NCI-H2227 (cell line): ENCODE measurements around the gene VTA1.
"Not testable (repeated sequence)": the region's sequence is repeated elsewhere in the genome, so short reads cannot be mapped to it uniquely, and the experiment has no call there.

ENCODE experiments used
- DNase-seq: peaks from one replicate; lab custom pipeline; 2025; ENCODE audit not compliant: unreplicated experiment; lab: John Stamatoyannopoulos, UW

VTA1 gene

DNA sequence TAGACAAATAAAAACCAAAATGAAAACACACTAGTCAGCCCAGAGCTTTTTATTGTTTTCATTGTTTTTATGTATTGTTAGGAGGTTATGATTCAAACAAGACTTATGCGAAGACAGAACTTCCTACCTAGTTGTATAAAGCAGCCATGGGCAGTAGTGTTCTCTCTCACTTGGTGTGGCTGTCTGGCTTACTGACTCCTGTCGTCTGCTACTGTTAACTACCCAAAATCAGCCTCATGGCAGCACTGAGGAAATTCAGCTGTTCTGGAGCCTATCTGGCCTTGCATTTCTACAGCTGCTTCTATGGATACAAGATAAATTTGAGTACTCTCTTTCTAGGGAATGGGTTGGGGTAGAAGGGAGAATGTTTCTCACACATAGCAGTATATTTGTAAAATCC is 20.4 kb downstream of the VTA1 start:
- DNase-seq = no peak

DNA sequence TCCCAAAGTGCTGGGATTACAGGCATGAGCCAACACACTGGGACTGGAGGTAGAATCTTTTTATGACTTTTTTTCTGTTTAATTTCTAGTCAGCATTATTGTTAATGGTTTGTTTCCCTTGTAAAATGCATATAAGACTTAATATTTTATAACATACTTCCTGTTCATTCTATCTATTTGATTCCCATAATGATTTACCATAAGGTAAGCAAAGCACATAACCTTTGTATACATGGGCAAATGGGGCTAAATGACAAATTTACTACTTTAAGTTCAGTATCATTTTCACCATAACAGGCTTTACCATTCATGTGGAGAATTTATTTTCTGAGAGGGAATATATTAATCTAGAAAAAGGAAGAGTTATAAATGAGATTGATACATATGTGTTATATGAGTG is 24.3 kb downstream of the VTA1 start:
- no peak for DNase-seq

DNA sequence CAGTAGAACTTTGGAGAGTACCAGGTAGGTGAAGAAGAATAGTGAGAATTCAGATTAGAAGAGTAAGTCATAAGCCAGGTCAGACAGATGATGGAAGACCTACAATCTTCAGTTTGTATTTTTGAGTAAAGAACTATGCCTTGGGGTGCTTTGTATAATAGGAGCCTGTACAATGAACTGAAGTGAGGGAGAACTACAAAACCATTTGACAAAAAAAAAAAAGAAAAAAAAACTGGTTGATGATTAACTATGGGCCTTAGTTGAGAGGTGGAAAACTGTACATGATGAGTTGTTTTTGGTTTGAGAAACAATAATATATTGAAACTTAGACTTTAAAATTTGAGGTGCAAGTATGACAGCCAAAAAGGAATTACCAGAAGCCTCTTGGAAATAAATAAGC is 25.7 kb downstream of the VTA1 start:
- no peak for DNase-seq

DNA sequence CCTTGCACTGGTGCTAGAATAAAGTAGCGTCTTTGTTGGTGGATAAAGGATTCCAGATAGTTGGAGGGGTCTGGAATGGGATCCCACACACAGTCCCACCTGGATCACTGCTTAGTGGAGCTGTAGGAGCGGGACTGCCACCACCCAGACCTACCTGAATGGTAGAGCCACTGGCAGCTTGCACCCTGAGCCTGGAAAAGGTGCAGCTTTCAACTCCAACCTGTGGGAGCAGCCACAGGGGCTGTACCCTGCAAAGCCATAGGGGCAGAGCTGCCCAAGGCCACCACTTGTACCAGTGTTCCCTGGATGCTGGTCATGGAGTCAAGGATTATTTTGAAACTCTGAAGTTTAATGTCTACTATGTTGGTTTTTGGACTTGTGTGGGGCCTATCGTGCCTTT is 26.9 kb downstream of the VTA1 start:
- no peak for DNase-seq

DNA sequence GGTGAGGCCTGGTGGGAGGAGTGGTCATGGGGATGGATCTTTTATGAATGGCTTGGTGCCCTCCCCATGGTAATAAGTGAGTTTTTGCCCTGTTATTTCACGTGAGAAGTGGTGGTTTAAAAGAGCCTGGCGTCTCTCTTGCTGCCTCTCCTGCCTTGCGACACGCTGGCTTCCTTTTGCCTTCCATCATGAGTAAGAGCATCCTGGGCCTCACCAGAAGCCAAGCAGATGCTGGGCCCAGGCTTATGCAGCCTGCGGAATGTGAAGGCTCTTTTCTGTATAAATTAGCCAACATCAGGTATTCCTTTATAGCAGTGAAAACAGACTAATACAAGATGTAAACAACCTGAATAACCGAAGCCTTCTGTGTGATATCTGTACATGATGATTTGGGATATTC is 27.6 kb downstream of the VTA1 start:
- DNase-seq = no peak

DNA sequence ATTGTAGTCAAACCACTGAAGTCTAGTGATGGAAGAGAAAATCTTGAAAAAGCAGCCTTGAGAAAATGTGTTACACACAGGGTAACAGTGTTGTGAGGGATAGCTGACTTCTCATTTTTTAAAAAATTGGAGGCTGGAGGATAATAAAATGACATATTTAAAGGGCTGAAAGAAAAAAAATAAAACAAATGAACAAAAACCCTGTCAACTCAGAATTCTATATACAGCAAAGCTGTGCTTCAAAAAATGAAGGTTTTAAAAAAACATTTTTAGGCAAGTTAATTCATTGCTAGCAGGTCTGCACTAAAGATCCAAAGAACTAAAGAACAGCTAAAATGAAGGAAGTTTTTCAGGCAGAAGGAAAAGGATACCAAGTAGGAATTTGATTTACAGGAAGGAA is 31.1 kb downstream of the VTA1 start:
- DNase-seq = no peak

DNA sequence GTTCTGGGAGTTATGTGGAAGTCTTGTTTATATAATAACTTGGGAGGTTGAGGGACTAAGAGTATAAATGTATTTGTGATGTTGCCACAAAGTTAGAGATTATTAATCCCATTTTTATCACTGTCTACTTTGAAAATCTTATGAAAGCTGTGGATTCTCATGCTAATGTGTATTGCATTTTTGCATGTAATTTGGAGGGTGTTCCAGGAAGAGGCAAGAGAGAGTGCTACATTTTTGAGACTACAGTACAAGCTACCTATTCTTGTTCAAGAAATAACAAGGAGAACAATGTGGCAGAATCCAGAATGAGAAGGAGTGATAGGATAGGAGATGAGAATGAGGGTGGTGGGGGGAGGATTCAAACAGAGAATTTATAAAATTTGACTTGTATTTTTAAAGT is 34.9 kb downstream of the VTA1 start:
- DNase-seq = no peak

DNA sequence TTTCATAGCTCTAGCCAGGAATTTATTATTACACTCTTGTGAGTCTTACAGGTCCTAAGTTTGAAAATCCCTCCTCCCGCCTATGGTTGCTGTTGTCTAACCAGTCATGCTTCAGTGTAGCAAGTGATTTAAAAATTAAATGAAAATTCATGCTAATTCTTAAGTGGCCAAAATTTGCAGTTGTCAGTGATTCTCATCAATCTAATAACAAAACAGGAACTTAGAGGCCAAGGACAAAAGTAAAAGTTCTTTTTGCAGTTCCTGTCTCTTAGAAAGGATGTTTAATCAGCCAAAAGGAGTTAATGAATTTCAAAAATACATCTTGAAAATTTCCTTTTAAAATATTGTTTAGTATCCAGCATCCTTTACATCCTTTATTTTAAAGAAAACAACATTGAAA is 36.3 kb downstream of the VTA1 start:
- no peak for DNase-seq

DNA sequence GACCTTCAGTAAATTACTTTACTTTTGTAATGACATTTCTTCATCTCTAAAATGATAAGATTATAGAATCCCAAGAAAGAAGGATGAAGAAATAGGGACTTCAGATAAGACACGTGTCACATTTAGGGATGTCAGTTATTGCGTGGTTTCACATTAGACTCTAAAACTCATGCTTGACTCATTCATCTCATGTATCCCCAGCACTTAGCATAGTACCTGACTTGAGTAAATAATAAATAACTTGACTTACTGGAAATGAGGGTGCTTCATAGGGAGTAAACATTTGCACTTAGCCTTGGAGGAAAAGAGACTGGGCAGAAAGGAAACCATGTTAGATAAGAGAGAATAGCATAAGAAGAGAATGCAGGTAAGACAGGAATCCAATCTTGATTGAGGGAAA is 37.2 kb downstream of the VTA1 start:
- no peak for DNase-seq

DNA sequence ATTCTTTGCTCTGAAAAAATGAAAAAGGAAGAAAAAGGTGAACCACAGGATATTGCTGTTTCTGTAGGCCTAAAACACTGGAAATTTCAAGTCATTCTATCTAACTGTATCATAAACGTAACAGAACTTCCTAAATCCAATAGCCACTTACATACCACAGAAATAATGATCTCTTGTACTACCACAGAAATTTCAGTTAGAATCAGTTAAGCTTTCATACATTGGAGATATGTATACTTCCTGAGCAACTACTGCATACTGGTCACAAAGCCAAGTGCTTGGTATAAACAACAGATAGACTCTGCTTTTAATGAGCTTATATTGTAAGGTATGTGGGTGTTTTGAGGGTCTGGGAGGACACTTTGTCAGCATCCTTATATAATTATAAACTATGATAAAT is 38.6 kb downstream of the VTA1 start:
- DNase-seq = no peak

DNA sequence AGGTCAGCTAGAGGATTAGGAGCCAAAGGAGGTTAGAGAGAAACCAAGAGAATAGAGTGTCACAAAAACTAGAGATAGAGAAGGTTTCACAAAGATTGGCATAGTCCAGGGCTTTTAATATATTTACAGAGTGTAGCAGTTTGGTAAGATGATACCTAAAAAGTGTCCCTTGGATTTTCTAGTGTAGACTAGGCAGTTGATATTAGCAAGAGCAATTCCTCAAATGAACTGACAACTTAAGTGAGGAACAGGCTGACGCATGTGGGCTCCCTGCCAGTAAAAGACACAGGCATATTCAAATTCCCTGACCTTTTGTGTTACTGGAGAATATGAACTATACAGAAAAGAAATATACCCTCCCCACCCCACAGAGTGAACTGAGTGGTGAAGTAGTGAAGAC is 40.1 kb downstream of the VTA1 start:
- peak; percentile 38 for DNase-seq

DNA sequence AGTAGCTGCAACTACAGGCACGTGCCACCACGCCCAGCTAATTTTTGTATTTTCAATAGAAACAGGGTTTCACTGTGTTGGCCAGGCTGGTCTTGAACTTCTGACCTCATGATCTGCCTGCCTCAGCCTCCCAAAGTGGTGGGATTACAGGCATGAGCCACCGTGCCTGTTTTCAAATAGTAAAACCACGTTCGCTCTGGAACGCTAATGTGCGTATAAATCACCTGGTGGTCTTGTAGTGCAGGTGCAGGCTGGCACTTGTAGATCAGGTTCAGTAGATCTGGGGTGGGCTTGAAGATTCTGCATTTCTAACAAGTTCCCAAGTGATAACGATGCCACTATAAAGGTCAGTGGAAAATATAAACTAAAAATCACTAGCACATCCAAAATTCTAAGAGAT is 41.3 kb downstream of the VTA1 start:
- not testable (repeated sequence) for DNase-seq

DNA sequence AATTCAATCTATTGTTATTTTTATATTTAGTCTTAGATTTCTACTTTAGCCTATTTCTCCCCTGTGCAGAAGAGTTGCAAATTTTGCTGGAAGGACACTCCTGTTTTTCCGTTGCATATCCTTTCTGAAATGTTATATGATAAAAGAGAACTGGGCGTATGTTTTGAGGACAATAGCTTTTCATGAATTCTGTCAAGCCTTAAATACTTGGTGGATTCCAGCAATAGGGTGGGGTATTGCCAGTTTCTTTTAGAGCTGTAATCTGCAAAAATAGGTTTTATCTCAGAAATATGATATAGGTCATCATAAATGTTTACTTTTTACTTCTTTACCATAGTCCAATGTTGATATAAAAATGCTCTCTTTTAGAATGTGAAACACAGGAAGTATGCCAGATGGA is 42.0 kb downstream of the VTA1 start:
- DNase-seq = no peak

DNA sequence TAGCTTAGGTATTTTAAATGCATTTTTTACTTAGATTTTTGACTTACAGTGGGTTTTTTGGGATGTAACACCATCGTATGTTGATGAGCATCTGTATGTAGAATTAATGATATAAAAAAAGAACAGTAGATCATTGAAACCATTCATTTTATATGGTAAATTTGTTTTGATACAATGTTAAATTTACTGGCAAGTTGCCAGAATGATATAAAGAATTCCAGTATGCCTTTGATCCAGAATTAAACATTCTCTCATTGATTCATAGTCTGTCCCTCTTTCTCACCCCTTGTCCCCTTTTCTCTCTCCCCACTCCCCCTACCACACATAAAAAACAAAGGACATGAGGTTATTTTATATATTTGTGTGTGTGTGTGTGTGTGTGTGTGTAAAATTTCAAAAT is 45.3 kb downstream of the VTA1 start:
- no peak for DNase-seq

DNA sequence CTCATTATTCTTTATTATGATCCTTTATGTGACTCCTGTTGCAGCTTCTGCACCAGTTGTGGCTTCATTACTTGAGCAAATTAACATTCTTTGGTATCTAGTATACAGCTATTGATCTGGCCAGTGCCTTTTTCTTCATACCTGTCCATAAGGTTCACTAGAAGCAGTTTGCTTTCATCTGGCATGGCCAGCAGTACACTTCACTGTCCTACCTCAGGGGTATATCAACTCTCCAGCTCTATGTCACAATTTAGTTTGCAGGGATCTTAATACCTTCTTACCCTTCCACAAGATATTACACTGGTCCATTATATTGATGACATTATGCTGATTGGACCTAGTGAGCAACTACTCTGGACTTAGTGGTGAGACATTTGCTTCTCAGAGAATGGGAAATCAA is 46.6 kb downstream of the VTA1 start:
- DNase-seq = no peak

DNA sequence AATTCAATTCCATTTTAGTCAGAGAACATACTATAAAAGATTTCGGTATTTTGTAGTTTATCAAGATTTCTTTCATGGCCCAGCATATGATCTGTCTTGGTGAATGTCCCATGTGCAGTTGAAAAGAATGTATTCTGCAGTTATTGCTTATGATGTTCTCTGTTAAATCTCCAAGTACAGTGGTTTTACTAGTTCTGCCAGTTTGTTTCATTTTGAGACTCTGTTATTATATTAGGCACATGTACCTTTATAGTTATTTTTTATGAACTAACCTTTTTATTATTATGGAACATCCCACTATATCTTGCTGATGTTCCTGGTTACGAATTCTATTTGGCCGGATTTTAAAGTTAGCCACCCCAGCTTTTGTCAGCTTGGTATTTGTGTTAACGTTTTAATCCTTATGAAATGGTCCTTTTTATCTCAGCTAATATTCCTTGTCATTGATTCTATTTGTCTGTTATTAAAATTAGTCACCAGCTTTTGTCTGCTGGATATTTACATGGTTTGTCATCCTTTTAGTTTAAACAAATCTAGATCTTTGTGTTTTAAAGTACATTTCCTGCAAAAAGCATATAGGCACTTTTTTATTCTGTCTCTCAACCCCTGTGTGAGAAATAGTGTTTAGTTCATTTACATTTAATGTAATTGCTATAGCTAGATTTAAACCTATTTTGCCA is 48.9 kb downstream of the VTA1 start:
- no peak for DNase-seq

DNA sequence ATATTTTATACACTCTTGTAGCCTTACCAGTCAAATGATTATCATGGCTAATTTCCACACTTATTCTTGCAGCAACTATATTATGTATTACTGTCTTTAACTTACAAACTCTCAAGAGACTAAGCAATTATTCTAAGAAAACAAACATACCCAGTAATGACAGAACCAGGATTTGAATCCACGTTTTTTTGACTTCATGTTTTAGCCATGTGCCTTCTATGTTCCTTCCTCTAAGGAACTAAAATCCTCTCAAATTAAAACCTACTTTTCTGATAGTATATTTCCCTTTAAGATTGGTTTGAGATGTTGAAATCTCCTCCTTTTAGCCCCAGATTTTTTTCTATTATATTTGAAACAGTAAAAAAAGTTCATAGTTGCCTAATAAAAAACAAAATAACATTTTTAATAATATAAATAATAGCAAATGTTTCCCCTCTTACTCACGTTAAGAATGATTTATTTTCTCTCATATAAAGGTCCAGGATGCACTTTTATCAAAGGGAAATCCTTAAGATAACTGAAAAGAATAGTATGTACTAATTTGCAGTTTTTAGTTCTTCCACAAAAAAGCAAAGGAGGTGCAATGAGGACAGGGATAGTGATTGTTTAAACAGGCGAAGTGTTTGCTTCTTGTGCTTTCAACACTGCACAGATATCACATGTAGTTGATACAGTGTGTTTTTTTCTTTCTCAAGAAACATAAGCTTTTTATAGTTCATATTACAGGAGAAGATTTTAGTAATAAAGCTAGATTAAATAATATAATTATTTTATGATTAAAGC is 54.0 kb downstream of the VTA1 start:
- DNase-seq = no peak

DNA sequence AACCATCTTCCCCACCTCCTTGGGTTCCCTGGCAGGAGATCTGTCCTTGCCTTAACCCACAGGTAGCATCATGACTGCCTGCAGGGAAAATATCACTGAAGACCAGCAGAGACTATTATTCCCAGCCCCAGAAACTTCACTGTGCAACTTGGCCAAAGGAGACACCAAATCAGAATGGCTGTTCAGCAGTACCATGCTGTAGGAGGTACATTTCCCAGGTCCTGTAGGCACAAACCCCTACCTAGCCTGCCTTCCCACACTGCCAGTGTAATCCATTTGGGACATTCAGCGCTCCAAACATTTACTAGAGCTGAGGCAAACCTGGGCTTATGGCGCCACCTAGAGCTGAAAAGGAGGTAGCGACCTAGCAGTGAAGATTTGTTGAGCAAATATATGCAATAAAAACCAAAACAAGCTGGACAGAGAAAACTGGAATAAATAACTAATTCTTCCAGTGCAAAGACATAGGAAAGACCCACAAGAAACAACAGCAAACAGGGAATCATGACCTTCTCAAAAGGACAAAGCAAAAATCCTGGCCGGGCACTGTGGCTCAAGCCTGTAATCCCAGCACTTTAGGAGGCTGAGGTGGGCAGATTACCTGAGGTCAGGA is 60.3 kb downstream of the VTA1 start:
- DNase-seq = peak; percentile 28

DNA sequence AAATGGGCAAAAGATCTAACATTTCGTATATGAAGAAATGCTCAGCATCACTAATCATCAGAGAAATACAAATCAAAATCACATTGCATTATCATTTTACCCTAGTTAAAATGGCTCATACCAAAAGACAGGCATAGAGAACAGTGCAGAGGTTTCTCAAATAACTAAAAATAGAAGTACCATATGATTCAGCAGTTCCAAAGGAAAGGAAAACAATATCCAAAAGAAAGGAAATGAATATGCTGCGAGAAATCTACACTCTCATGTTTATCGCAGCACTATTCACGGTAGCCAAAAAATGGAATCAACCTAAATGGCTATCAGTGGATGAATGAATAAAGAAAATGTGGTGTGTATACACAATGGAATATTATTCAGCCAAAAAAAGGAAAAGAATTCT is 63.5 kb downstream of the VTA1 start:
- no peak for DNase-seq

DNA sequence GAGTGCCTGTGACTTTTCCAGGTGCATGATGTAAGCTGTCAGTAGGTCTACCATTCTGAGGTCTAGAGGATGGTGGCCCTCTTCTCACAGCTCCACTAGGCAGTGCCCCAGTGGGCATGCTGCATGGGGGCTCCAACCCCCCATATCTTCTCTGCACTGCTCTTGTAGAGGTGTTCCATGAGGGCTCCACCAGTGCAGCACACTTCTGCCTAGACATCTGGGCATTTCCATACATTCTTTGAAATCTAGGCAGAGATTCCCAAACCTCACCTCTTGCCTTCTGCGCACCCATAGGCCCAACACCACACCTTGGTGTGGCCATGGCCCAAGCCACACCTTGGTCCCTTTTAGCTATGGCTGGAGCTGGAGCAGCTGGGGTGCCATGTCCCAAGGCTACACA is 66.3 kb downstream of the VTA1 start:
- DNase-seq = no peak

DNA sequence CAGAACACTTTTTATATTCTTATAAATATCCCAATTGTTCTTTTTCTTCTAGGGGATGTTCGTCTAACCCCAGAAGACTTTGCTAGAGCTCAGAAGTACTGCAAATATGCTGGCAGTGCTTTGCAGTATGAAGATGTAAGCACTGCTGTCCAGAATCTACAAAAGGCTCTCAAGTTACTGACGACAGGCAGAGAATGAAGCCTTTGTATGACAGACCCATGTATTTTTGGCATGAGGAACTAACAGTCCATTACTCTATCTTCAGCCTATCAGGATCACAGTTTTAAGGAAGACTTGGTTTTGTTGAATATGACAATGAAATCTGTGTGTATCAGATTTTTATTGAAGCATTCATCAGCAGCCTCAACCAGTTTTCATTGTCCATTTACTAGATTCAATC is 71.4 kb downstream of the VTA1 start:
- no peak for DNase-seq

DNA sequence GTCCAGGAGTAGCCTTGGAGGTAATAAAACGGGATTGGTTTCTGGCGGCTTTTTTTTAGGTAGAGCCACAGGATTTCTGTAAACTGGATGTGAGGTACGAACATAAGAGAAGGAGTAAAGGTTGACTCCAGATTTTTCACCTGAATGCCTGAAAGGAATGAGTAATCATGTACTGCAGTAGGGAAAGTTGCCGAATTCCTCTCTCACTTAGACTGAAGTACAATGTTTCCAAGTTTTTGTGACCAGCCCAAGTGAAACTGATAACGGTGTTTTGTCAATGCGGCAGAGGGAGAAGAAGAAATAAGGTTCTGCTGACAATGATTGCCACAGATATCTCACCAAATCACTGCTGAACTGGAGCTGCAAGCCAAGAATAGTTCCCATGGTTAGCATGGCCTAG is 75.0 kb downstream of the VTA1 start:
- DNase-seq = no peak

DNA sequence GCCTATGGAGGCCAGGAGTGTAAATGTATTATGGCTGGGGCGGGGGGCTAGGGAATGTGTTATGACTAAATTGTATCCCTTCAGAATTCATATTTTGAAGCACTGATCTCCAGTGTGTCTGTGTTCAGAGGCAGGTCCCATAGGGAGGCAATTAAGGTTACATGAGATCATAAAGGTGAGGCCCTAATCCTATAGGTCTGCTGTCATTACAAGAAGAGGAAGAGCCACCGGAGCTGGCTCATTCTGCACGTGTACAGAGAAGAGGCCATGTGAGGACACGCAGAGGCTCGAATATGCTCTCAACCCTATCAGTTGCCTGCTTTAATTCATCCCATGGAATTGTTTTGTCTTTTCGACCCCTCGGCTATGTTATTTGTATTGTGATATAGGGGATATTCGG is 76.9 kb downstream of the VTA1 start:
- DNase-seq = no peak
